GM19238 (cell line): ENCODE data around the gene PAF1.

Experiments
- DNase-seq: peaks from one replicate; pipeline ENCODE4 v3.0.0; 2011; ENCODE audit warnings: low spot score; ENCODE audit not compliant: insufficient read length

Gene PAF1

DNA sequence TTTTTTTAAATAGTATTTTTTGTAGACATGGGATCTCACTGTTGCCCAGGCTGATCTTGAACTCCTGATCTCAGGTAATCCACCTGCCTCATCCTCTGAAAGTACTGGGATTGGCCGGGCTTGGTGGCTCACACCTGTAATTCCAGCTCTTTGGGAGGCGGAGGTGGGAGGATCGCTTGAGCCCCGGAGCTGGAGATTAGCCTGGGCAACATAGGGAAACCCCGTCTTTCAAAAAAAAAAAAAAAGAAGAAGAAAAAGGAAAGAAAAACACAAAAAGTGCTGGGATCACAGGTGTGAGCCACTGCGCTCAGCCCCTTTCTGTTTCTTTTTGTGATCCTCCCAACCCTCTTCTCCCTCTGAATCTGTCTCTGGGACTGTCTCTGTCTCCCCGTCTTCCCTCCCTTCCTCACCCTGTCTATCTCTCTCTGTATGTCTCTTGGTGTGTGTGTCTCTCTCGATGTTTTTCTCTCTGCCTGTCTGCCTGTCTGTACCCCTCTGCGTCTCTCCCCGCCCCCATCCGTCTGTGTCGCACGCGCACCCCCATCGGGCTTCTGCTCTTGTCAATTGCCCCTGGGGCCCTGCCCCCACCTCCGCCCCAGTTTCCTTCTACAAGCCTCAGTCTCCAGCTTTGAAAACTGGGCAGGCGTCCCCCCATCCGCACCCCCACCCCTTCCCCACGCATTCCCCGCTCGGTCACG lies 15.2 kb upstream of the PAF1 start:
- DNase-seq: no peak

DNA sequence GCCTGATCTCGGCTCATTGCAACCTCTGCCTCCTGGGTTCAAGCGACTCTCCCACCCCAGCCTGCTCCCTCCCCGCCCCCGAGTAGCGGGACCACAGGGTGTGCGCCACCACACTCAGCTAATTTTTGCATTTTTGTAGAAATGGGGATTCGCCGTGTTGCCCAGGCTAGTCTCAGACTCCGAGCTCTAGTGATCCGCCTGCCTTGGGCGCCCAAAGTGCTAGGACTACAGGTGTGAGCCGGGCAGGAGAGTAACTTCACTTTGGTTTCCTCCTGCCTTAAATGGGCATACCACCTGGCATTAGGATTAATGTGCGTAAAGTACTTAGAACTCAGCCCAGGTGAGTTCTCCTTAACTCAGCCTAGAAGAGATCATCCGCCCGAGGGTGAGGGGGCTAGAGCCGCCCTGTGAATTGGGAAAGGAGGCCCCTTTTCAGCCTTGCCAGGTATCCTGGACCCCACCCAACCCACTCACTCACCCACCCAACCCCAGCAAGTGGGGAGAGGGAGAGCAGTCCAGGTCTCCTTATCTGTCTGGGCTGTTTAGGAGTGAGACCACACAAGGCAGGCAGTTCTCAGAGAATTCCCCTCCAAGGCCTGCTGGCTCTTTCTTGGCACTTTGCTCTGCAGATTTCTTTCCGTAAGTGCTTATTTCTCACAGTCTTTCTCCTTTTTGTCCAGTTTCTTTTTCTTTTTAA lies 14.5 kb upstream of the PAF1 start:
- no peak for DNase-seq

DNA sequence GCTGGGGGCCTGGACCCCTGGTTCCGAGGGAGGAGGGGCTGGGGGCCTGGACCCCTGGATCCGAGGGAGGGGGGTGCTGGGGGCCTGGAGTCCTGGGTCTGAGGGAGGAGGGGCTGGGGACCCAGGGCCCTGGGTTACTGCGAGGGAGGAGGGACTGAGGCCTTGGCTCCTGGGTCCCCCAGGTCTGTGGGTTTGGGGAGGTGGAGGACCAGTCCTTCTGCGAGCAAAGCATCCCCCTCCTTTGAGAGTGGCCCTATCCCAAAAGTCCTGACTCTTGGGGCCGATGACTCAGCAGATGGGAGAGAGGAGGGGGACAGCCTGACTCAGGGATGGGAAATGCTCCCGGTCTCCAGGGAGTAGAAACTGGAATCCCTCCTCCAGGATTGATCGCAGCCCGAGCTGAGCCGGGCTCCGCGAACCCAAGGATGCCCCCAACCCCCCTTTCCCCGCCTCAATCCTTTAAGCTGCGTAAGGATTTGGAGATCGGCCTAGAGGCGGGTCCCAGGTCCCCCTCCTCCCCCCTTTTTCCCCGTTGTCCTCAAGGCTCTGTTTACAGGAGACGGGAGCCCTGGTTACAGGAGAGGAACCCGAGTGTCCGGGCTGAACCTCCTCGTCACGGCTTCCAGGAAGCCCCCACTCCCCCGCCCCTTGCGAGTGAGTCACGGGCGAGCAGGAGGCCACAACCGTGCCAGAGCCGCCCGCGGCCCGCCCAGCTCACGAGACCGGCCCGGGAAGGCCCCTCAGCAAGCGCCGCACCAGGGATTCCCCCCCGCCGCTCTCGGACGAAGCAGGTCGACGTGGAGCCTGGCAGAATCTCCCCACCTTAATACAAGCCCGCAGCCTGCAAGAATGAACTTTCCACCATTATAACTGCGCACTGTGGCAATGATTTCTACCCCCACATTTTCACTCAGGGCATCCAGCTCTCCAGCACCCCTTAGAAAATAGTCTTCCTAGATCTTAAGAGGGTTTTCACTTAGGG lies 12.7 kb upstream of the PAF1 start:
- peak; percentile 62 for DNase-seq

DNA sequence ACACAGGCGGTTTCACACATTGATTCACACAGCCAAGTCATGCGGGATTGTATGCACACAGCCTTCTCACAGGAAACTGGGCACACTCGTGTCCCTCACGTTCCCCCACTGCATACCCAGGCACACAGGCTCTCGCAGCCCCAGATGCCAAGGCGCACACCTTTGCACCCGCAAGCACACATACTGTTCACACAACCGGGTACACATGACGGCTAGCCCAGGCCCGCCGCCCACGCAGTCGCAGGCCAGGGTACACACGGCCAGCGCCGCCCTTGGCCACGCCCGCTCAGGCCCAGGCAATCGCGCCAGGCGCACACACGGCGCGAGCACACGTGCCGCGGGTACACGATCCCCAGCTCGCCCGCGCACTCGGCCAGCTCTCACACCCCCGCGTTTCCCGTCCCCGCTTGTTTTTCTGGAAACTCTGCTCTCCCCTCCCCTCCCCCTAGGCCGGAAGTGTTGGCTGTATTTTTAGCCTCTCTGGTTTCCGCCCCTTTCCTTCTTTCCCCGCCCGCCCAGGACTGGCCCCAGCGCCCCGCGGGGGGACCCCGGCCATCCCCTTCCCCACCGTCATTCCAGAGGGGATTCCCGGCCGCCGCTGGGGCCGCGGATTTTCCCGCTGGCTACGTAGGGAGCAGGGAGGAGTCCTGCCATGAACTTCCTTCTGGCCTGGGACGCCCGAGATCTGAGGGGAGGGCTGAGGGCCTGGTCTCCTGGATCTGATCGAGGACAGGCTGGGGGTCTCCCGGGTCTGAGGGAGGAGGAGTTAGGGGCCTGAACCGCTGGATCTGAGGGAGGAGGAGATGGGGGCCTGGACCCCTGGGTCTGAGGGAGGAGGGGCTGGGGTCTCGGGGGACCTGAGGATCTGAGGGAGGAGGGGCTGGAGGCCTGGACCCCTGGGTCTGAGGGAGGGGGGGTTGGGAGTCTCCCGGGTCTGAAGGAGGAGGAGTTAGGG lies 11.7 kb upstream of the PAF1 start:
- peak; percentile 64 for DNase-seq

DNA sequence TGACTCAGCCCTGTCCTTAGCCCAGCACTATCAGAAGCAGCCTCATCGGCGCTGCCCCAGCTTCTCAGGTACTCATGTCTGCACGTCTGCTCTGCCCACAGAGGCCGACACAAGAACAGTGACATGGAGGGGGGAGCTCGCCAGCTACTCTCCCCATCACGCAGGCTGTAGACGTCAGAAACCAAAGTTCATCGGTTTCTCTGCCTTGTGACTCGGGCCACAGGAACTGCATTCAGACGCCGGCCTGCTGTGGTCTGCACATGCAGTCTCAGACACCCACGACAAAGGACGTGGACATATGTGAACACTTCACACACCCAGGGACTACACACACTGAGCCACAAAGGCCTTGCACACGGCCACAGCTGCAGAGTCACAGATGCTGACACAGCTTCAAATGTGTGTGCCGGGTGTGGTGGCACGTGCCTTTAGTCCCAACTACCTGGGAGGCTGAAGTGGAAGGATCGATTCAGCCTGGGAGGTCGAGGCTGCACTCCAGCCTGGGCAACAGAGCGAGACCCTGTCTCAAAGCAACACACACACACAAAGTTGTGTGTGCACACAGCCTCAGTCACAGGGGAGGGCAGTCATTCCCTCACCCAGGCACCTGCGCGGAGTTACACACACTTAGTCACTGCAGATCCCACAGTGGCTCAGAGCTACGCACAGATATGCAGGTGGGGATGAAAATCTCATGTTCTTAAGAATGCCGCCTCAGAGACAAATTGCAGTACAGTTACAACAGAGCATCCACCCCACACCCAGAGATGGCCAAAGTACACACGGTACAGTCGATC lies 10.8 kb upstream of the PAF1 start:
- DNase-seq: no peak

DNA sequence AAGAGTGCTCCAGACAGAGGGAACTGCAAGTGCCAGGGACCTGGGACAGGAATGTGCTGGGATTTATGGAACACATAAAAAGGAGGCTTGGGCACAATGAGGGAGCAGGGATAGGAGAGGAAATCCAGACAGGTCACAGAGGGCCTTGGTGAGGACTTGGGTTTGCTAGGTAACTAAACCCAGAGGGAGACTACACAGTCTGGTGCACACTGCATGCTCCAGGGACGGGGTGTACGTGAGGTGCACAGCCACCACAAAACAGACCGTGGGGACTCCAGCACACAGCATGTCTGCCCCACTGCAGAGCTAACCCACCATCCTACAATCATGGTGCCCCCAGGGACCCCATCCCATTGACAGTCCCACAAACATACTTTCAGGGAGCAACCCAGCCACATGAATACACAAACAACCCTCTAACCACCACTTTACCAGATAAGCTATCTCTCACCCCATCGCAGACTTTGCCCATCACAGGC lies 10.2 kb upstream of the PAF1 start:
- no peak for DNase-seq

DNA sequence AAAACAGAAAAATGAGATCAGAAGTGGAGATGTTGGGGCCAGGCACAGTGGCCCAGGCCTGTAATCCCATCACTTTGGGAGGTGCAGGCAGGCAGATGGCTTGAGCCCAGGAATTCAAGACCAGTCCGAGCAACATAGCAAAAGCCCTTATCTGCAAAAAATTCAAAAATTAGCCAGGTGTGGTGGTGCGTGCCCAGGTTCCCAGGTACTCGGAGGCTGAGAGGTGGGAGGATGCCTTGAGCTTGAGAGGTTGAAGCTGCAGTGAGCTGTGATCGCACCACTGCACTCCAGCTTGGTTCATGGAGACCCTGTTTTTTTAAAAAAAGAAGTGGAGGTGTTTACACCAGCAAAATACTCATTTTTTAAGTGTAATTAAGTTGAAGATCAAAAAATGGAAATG lies 9.2 kb upstream of the PAF1 start:
- DNase-seq: no peak

DNA sequence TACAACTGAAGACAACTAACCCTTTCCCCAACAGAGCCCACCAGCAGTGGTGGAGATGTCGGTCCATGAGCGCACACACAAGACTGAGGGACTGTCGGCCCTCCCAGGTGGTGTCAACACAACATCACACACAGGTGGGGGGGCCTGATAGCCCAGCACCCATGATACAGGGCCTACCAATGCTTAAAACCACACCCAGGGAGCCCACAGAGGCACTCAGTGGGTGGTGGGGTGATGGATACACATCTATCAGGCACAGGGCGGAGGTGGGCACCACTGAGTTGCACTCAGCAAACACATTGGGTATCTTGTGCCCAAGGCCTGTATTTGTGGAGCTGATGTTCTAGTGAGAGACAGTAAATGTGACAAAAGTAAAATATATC lies 8.8 kb upstream of the PAF1 start:
- no peak for DNase-seq

DNA sequence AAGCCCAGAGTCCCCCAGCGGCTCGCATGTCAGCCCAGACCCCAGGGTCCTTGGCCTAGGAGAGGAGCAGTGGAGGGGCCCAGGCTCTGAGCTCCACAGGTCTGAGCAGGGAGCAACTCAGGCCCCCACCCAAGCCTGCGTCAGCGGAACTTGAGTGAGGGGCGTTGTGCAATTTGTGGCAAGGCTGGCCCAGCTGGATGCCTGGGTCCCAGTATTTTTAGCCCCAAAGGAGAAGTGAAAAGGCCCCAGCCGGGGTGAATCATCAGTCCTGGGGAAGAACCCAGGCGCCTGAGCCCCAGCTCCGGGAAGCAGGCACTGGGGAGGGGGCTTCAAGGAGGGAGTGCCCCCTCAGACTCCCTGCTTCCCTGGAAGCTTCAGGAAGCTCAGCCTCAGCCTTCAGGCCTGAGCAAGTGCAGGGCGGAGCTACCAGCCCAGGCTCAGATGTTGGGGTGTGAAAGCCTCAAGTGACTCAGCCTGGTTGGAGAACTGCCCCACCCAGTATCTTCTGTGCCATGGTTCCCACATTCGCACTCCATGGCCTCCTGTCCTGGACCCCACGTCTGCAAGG lies 7.5 kb upstream of the PAF1 start:
- DNase-seq: no peak

DNA sequence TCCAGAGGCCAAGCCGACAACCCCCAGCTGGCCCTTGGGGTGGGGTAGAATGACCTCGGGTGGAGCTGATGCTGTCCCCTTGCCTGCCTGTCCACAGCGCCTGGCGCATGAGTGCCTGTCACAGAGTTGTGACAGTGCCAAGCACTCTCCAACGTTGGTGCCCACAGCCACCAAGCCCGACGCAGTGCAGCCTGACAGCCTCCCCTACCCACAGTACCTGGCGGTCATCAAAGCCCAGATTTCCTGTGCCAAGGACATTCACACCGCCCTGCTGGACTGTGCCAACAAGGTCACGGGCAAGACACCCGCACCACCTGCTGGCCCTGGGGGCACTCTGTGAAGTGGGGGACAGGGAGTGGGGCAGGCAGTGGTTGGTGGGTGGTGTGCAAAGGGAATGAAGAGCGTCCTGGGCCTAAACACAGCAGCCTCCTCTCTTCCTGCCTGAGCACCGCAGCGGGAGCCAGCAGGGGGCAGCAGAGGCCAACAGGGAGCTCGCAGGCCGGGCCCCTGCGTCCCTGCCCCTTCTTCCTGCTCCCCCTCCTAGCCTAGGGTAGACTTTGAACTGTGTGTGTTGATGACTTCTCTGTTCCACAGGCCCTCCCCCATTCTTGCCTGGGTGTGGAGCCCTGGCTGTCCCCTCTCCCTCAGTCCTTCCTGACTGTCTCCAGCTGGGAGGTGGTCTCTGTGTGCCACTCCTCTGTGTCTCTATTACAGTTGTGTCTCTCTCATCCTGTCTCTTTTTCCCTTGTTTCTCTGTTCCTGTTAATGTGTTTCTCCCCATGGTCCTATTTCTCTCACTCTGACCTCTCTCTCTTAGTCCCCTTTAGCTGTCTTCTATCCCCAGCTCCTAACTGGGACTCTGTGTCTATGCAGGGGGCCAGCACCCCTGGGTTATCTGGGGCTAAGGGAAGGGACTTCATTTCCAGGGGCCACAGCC lies 6.7 kb upstream of the PAF1 start:
- DNase-seq: peak; percentile 91

DNA sequence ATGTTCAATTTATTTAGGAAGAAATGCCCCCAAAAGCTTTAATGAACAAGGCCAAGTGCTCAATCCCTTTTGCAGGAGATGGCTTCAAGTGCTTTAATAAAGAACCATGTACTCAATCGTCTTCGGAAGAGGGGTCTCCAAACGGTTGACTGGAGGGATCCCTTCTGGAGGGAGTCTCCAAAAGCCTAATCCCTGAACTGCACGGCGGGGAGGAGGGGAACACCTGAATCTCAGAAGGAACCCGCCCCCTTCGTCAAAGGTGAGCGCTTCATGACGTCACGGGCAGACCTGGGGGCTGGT lies 505 bp downstream of the PAF1 start:
- DNase-seq: no peak

DNA sequence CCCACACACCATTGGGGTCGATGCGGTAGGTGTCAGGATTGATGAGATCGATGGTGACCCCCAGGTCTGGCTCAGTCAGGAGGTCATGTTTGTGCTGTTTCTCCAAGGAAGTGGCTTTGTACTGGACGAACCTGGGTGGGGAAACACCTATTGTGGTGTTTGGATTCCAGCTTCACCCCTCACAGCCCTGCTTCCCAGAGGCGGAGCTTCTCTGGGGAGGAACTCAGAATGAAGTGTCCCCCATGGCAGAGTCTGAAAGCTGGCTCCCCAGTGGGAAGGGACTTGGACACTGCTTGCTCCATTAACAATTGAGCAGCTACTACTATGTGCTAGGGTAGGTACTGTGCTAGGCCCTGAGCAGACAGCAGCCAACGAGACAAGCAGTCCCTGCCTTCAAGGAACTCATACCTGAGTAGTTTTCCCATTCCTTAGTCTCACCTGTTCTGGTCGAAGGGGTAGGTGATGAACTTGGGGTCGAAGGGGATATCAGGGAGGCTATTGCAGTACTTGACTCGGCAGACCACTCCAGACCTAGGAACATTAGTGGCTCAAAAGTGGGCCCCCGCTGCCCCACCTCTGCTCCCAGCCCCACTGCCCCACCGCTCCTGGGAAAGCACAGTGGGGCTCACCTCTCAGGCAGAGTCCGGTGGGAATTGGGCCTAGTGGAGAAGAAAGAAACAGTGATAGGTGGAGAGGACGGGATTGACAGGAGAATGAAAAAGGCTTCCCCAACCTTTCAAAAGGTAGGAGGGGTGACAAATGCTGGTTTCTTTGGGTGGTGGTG lies 1.1 kb downstream of the PAF1 start:
- DNase-seq: no peak

DNA sequence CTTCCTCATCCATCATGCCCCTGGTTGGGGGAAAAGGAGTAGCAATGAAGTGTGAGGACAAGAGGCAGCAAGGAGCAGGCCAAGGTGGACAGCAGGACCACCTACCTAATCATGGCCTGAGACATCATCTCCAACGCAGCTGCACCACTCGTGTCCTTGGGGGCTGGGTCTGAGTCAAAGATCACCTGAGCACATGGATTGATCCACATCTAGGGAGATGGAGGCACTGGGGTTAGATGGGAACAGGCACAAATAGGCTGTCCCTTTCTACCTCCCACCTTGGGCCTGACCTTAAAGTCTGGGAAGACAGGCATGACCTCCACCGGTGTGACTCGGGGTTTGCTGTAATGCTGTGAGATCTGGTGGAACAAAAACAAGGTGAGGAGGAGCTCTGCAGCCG lies 2.2 kb downstream of the PAF1 start:
- no peak for DNase-seq

DNA sequence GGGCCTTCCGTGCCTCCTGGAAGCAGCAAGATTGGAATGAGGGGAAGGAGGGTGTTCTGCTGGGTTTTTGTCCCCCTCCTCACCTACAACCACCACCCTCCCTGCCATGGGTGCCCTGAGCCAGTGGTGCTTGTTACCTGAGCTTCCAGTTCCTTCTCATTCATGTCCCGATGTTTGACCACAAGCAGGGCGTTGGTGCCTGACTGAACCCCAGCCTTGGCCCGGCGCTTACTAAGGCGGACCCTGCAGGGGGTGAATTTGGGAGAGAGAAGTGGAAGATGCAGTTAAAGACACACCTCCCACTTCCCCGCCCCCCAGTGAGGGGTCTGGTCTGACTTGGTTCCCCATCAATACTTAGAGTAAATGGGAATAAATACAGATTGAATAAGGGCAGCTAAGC lies 4.3 kb downstream of the PAF1 start:
- no peak for DNase-seq

DNA sequence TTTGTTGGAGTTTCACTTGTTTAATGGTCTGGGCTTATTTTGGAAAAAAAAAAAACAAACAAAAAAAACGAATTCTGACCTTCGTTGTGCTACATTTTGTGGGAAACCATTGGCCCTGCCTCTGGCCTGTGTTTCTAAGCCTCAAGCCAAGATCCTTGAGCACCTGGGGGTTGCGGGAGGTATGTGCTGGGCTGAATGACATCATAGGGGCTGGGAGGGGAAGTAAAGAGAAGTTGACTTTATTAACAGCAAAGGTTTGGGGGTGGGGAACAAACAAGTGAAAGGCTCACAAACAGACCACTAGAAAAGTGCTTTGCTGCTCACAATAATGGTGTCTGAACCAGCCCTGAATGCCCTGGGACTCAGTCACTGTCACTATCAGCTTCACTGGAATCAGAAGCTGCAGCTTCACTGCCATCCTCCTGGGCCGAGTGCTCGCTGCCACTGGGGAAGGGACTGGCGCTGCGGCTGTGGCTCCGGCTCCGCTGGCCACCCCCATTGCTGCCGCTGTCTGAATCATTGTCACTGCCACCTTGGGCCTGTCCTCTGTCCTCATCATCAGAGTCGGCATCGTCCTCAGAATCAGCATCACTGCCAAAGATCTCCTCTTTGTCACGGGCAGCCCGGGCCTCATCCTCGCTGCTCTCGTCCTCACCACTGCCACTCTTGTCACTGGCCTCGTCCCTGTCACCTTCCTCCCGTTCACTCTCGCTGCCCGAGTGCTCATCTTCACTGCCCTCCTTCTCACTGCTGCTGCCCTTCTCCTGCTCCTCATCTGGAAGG lies 5.1 kb downstream of the PAF1 start:
- DNase-seq: no peak

DNA sequence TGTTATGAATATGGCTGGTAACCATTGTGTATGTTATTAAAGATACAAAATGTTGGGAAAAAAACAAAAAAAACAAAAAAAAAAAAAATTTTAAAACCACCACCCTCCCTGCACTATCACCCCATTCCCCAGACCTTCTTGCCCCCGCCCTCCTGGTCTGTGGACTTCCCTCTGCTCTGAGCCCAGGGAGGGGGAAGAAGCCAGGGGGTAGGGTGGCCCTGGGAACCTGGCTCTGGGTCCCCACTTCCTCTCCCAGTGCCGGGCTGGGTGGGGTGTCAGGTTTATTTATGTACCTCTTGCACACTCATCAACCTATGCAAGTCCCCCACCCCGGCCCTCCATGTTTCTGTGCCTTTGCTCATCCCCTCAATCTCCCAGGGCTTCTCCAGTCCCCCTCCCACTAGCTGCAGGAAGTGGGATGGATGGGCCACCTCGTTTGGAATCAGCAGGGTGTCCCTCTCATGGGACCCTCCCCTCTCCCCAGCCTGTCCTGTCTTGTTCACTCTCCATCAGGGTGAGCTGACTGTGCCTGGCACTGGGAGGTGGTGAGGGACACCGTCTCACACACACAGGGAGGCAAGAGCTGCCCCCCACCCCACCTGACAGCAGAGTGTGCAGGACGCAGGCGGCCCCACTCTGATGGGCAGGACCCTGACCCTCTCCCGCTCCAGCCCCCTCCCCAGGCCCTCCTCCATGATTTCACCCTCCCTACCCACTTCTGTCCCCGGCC lies 5.9 kb downstream of the PAF1 start:
- no peak for DNase-seq
